ENCODE measurements around the gene ARF1. TPM values are rescaled to one million over a fixed set of nuclear protein-coding genes. Genes with fewer than 3 reads are reported as not detected.

ARF1 gene
- total RNA-seq, 1 experiment from 2014 or later, result 395 TPM

DNA sequence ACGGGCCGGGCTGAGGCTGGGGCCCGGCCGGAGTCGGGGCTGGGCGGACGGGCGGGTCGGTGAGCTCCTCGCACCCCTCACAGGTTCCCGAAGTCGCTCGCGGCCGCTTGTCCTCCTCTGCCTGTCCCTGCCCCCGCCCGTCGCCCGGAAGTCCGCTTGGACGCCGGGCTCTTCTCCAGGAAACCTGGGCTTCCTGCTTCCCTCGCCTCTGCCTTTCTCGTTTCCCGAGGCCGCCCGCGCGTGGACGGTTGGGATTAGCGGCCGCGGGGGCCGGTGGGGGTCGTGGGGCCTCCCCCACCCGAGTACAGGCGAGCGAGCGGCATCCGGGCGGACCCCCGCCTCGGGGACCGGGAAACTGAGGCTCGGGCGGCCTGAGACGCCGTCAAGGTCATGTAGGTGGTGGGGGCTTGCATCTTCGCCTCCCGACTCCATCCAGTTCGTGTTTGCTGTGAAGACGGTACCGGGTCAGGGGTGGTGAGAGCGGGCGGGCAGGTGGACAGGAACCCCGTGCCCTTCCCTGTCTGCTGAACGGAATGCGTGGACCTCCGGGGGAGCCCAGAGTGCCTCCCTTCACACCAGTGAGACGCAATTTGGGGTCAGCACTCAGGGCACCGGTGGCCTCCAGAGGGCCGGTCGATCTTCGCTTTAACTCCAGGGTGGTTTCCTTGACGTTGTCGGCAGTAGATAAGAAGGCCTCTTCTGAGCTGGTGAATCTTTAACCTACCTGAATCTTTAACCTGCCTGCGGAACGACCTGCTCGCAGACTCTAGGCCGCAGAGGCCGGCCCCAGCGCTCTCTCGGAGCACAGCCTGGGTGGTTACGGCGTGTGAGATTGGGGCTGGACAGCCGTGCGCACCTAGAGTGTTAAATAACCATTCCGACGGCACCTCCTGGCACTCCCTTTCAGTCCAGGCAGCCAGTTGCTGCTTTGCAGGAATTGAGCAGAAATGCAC lies 686 bp downstream of the ARF1 start:
- TF ChIP-seq EZH2 (IDR thresholded peaks at IDR 0.05; ENCODE audit: borderline replicate concordance, low read depth, low read length, poor library complexity, severe bottlenecking), result no peak
- TF ChIP-seq, protein P1, sequence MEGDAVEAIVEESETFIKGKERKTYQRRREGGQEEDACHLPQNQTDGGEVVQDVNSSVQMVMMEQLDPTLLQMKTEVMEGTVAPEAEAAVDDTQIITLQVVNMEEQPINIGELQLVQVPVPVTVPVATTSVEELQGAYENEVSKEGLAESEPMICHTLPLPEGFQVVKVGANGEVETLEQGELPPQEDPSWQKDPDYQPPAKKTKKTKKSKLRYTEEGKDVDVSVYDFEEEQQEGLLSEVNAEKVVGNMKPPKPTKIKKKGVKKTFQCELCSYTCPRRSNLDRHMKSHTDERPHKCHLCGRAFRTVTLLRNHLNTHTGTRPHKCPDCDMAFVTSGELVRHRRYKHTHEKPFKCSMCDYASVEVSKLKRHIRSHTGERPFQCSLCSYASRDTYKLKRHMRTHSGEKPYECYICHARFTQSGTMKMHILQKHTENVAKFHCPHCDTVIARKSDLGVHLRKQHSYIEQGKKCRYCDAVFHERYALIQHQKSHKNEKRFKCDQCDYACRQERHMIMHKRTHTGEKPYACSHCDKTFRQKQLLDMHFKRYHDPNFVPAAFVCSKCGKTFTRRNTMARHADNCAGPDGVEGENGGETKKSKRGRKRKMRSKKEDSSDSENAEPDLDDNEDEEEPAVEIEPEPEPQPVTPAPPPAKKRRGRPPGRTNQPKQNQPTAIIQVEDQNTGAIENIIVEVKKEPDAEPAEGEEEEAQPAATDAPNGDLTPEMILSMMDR (conservative IDR thresholded peaks at IDR 0.05; ENCODE audit: low read depth, low read length), result no peak
- intact Hi-C loops (cut with micrococcal nuclease; ENCODE audit: unreplicated experiment), result no loop called here
- Histone ChIP-seq H3K9me3 (ENCODE audit: low read depth, low read length, poor library complexity, severe bottlenecking) (no peaks in the 10 kb centered on the region), H3K4me3 (ENCODE audit: low read depth, low read length, poor library complexity, severe bottlenecking) (peak overlapping the region; percentile 98), H3K4me1 (ENCODE audit: insufficient read depth, low read length, poor library complexity, severe bottlenecking) (peaks cover 25% of the 10 kb centered on the region), H3K27ac (ENCODE audit: low read depth, low read length, poor library complexity, severe bottlenecking) (peak overlapping the region; percentile 98), H3K27me3 (replicated peaks; ENCODE audit: insufficient read depth, low read depth, low read length, poor library complexity) (no peaks in the 10 kb centered on the region), H3K36me3 (ENCODE audit: insufficient read depth, low read length, poor library complexity, severe bottlenecking) (peaks cover 4% of the 10 kb centered on the region)
- DNase-seq (ENCODE audit: low spot score), result no peak
- no TSS peak for BruUV-seq (replicated peaks)
- CTCF ChIA-PET, result interaction anchor here (1.0 kb wide), 1 partner anchor 84 kb away, joined by 3 read pairs; no protein-coding TSS in a partner anchor
- POLR2A ChIA-PET (ENCODE audit: low non-redundant PET), result interaction anchor here (0.6 kb wide), 1 partner anchor 17 kb away, joined by 3 read pairs; no protein-coding TSS in a partner anchor

DNA sequence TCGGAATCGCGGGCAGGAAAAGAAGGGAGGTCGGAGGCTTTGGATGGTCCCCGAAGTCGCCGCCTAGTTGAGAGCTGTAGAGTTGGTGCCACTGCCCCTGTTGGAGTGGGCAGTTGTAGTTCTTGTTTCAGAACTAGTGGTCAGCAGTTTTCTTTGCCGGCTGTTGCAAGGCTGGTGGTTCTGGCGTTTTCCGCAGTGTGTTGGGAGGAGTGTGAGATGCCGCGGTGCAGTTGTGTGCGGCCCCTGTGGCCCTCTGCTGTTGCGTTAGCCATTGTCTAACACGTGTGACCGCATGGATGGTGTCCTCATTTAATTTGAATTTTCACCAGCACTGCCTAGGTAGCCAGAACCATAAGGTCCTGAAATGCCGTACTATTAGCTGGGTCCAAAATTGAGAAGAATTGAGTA lies 1.4 kb downstream of the ARF1 start:
- ChIA-PET POLR2A (ENCODE audit: low non-redundant PET) (no interaction called here), CTCF (no interaction called here)
- H3K4me1 ChIP-seq (ENCODE audit: insufficient read depth, low read length, poor library complexity, severe bottlenecking), result peaks cover 25% of the 10 kb centered on the region
- peak overlapping the region; percentile 98 for H3K27ac ChIP-seq (ENCODE audit: low read depth, low read length, poor library complexity, severe bottlenecking)
- H3K9me3 ChIP-seq (ENCODE audit: low read depth, low read length, poor library complexity, severe bottlenecking), result no peaks in the 10 kb centered on the region
- DNase-seq (ENCODE audit: low spot score), result no peak
- no peaks in the 10 kb centered on the region for H3K27me3 ChIP-seq (replicated peaks; ENCODE audit: insufficient read depth, low read depth, low read length, poor library complexity)
- peak overlapping the region; percentile 98 for H3K4me3 ChIP-seq (ENCODE audit: low read depth, low read length, poor library complexity, severe bottlenecking)
- intact Hi-C loops (cut with micrococcal nuclease; ENCODE audit: unreplicated experiment), result no loop called here
- TSS peak; percentile 34 for BruUV-seq (replicated peaks)
- peaks cover 11% of the 10 kb centered on the region for H3K36me3 ChIP-seq (ENCODE audit: insufficient read depth, low read length, poor library complexity, severe bottlenecking)
- TF ChIP-seq EZH2 (IDR thresholded peaks at IDR 0.05; ENCODE audit: borderline replicate concordance, low read depth, low read length, poor library complexity, severe bottlenecking), result no peak
- TF ChIP-seq, protein P1 (conservative IDR thresholded peaks at IDR 0.05; ENCODE audit: low read depth, low read length), result no peak

DNA sequence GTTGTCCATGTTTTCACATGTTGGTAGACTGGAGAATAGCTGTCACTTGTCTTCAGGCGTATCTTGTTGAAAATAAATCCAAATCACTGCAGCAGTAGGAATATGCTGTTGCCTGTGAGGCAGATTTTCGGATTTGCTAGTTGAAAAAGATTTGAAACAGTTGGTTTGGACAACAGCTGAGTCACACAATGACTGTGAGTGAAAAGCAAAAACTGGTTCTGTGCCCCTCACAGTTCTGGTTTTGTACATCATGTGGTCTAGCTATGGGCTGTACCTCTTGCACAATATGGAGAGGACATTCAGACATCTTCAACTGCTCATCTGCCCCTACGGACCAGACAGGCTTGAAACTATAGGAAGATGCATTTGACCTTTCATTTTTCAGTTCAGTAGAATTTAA lies 1.8 kb downstream of the ARF1 start:
- Histone ChIP-seq H3K36me3 (ENCODE audit: insufficient read depth, low read length, poor library complexity, severe bottlenecking) (peaks cover 14% of the 10 kb centered on the region), H3K27ac (ENCODE audit: low read depth, low read length, poor library complexity, severe bottlenecking) (peak overlapping the region; percentile 98), H3K9me3 (ENCODE audit: low read depth, low read length, poor library complexity, severe bottlenecking) (no peaks in the 10 kb centered on the region), H3K4me3 (ENCODE audit: low read depth, low read length, poor library complexity, severe bottlenecking) (peak overlapping the region; percentile 98), H3K4me1 (ENCODE audit: insufficient read depth, low read length, poor library complexity, severe bottlenecking) (peaks cover 25% of the 10 kb centered on the region), H3K27me3 (replicated peaks; ENCODE audit: insufficient read depth, low read depth, low read length, poor library complexity) (no peaks in the 10 kb centered on the region)
- intact Hi-C loops (cut with micrococcal nuclease; ENCODE audit: unreplicated experiment), result no loop called here
- no peak for DNase-seq (ENCODE audit: low spot score)
- no TSS peak for BruUV-seq (replicated peaks)
- TF ChIP-seq, protein P1 (conservative IDR thresholded peaks at IDR 0.05; ENCODE audit: low read depth, low read length), result no peak
- no peak for TF ChIP-seq EZH2 (IDR thresholded peaks at IDR 0.05; ENCODE audit: borderline replicate concordance, low read depth, low read length, poor library complexity, severe bottlenecking)
- CTCF ChIA-PET, result no interaction called here
- POLR2A ChIA-PET (ENCODE audit: low non-redundant PET), result no interaction called here
